Fibroblast of lung (primary cell): ENCODE data around the gene TNIP2.

Experiments used
- EZH2 ChIP-seq: IDR thresholded peaks from 2 replicates; pipeline ENCODE4 v1.5.1; 2012; ENCODE audit warnings: low read length, control low read depth, mild to moderate bottlenecking; ENCODE audit errors: missing control alignments
- TF ChIP-seq, protein P1 (sequence below), 2 donors: IDR thresholded peaks in 1 of 2; conservative IDR thresholded peaks in 1 of 2; 1 replicate in 1 of 2; 2 replicates in 1 of 2; pipeline ENCODE4 v1.5.1; 2011 to 2012; ENCODE audit warnings: low read length in 2 of 2, control low read depth in 1 of 2, inconsistent platforms in 1 of 2, low read depth in 1 of 2, mild to moderate bottlenecking in 1 of 2

DNA sequence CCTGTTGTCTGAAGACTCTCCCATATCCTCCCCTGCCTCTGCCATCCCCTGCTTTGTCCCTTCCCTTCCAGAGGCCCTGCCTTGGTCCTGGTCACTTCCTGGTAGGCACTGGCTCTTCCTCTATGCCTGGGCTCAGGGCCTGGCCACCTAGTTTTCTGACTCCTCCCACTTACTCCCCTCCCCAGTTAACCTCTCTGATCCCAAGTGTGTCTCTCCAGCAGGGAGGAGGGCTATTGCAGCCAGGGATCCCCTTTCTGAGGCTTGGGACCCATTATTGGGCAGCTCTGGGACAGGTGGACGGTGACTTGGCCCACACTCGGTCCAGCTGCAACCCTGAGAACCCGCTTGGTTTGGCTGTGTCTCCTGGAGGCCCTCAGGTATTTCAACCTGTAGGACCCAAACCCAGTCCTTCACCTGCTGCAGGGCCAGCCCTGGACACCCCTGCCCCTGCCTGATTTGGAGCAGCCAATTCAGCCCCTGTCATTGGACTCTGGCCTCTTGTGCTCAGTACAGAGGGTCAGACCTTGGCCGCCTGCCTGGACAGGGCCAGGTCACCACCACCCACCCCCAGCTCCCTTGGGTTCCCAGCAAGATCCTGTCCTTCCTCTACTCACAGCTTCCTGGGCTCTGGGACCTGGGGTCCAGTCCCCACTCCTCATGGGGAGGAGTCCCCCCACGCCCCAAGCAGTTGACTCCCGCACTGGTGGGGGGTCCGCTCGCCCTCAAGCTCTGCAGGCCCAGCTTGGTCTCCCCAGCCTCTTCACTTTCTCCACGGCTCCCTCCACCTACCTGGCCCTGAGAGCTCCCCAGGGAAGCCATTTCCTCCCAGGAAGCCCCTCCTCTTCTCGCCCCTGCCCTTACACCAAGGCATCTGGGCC, 35.6 kb upstream of the TNIP2 start:
- TF ChIP-seq, protein P1, sequence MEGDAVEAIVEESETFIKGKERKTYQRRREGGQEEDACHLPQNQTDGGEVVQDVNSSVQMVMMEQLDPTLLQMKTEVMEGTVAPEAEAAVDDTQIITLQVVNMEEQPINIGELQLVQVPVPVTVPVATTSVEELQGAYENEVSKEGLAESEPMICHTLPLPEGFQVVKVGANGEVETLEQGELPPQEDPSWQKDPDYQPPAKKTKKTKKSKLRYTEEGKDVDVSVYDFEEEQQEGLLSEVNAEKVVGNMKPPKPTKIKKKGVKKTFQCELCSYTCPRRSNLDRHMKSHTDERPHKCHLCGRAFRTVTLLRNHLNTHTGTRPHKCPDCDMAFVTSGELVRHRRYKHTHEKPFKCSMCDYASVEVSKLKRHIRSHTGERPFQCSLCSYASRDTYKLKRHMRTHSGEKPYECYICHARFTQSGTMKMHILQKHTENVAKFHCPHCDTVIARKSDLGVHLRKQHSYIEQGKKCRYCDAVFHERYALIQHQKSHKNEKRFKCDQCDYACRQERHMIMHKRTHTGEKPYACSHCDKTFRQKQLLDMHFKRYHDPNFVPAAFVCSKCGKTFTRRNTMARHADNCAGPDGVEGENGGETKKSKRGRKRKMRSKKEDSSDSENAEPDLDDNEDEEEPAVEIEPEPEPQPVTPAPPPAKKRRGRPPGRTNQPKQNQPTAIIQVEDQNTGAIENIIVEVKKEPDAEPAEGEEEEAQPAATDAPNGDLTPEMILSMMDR (conservative IDR thresholded peaks at IDR 0.05 in 1 of 2, IDR thresholded peaks at IDR 0.05 in 1 of 2; ENCODE audit: low read depth in 1 of 2, low read length in 2 of 2) = no peak
- no peak for TF ChIP-seq EZH2
